GM23338 (cell line): ENCODE results near the gene RRP8. TPM values are rescaled to one million over a fixed set of nuclear protein-coding genes. Genes with fewer than 3 reads are reported as not detected.

Source experiments
- ATAC-seq: fragments of 200-7000 bp; cut with Tn5 transposase; 3 replicates; pipeline ENCODE4 v1.9.1; 2020
- DNase-seq: peaks from one replicate; pipeline ENCODE4 v3.0.0-alpha.2; 2015; ENCODE audit warnings: low spot score
- H2AFZ ChIP-seq: fragments of 200-600 bp; sonication (generic); 2 replicates; pipeline ENCODE4 v1.8.0; 2016; ENCODE audit warnings: antibody characterized with exemption, mild to moderate bottlenecking, moderate library complexity
- H3F3A ChIP-seq: fragments of 200-600 bp; sonication (generic); replicated peaks from 2 replicates; pipeline ENCODE4 v1.8.0; 2017; ENCODE audit warnings: antibody characterized with exemption, mixed run types, low read depth
- H3K27ac ChIP-seq: fragments of 200-600 bp; sonication (generic); 2 replicates; pipeline ENCODE4 v1.6.1; 2016; ENCODE audit warnings: low read depth
- H3K27me3 ChIP-seq: fragments of 200-600 bp; sonication (generic); 2 replicates; pipeline ENCODE4 v1.8.0; 2016; ENCODE audit warnings: mild to moderate bottlenecking, mixed run types, moderate library complexity; ENCODE audit not compliant: insufficient read depth
- H3K36me3 ChIP-seq: fragments of 200-600 bp; sonication (generic); 2 replicates; pipeline ENCODE4 v1.8.0; 2016; ENCODE audit warnings: mild to moderate bottlenecking; ENCODE audit not compliant: insufficient read depth
- H3K4me1 ChIP-seq: fragments of 200-600 bp; sonication (generic); 2 replicates; pipeline ENCODE4 v1.8.0; 2016; ENCODE audit warnings: mild to moderate bottlenecking, moderate library complexity; ENCODE audit not compliant: insufficient read depth
- H3K4me2 ChIP-seq: fragments of 200-600 bp; sonication (generic); 2 replicates; pipeline ENCODE4 v1.7.1; 2017; ENCODE audit warnings: mixed run types
- H3K4me3 ChIP-seq: fragments of 200-600 bp; sonication (generic); 2 replicates; pipeline ENCODE4 v1.6.1; 2016; ENCODE audit warnings: mixed run types
- H3K79me2 ChIP-seq: fragments of 200-600 bp; sonication (generic); replicated peaks from 2 replicates; pipeline ENCODE4 v1.8.0; 2017; ENCODE audit warnings: mild to moderate bottlenecking; ENCODE audit not compliant: insufficient read depth
- H3K9me2 ChIP-seq: fragments of 200-600 bp; sonication (generic); 2 replicates; pipeline ENCODE4 v1.8.0; 2017; ENCODE audit not compliant: insufficient read depth
- H4K20me1 ChIP-seq: fragments of 200-600 bp; sonication (generic); replicated peaks from 2 replicates; pipeline ENCODE4 v1.8.0; 2017; ENCODE audit warnings: mild to moderate bottlenecking; ENCODE audit not compliant: insufficient read depth
- H3K27ac Mint-ChIP-seq: 2 replicates; pipeline ENCODE4 v1.8.0; 2020; ENCODE audit warnings: inconsistent platforms, mild to moderate bottlenecking, moderate library complexity, mixed read lengths
- H3K27me3 Mint-ChIP-seq: 3 replicates; pipeline ENCODE4 v1.8.0; 2022; ENCODE audit warnings: low read depth, mild to moderate bottlenecking, moderate library complexity, mixed read lengths, inconsistent platforms; ENCODE audit not compliant: insufficient read depth, poor library complexity
- H3K36me3 Mint-ChIP-seq: 3 replicates; pipeline ENCODE4 v1.8.0; 2021; ENCODE audit warnings: low read depth, mild to moderate bottlenecking, inconsistent platforms, moderate library complexity, mixed read lengths
- H3K4me1 Mint-ChIP-seq: 3 replicates; pipeline ENCODE4 v1.8.0; 2020; ENCODE audit warnings: mild to moderate bottlenecking, inconsistent platforms, mixed read lengths
- H3K4me3 Mint-ChIP-seq: 3 replicates; pipeline ENCODE4 v1.8.0; 2021; ENCODE audit warnings: moderate library complexity, mild to moderate bottlenecking, inconsistent platforms, mixed read lengths
- H3K9me3 Mint-ChIP-seq: 3 replicates; pipeline ENCODE4 v1.8.0; 2020; ENCODE audit warnings: moderate library complexity, mild to moderate bottlenecking, inconsistent platforms, mixed read lengths
- POLR2AphosphoS5 ChIP-seq: IDR thresholded peaks from 2 replicates; pipeline ENCODE4 v1.6.1; 2016; ENCODE audit warnings: antibody characterized with exemption, low read depth
- polyA plus RNA-seq: library from polyadenylated mRNA; unstranded; fragments of >200 nt; fragmentation: Nextera tagmentation; extraction: Ambion mirVana; gene quantifications from 2 replicates; pipeline ENCODE4 v1.2.1, GENCODE V29; 2016
- total RNA-seq: library from RNA; depleted of rRNA; stranded (reverse); fragments of >200 nt; shearing (Covaris generic); gene quantifications from 2 replicates; pipeline ENCODE4 v1.2.3, GENCODE V29; 2014
- TF ChIP-seq, protein P1 (sequence below): fragments of 250-450 bp; sonication (Bioruptor Pico); IDR thresholded peaks from 2 replicates; pipeline ENCODE4 v1.5.0; 2020; ENCODE audit warnings: mild to moderate bottlenecking, moderate library complexity
- TF ChIP-seq, protein P2 (sequence below): IDR thresholded peaks from one replicate; pipeline ENCODE4 v1.6.1; 2018; ENCODE audit warnings: antibody characterized with exemption; ENCODE audit not compliant: unreplicated experiment

The RRP8 gene
- total and polyA plus RNA-seq, 2 experiments from 2014 or later, result 7.4 to 13.7 TPM

DNA sequence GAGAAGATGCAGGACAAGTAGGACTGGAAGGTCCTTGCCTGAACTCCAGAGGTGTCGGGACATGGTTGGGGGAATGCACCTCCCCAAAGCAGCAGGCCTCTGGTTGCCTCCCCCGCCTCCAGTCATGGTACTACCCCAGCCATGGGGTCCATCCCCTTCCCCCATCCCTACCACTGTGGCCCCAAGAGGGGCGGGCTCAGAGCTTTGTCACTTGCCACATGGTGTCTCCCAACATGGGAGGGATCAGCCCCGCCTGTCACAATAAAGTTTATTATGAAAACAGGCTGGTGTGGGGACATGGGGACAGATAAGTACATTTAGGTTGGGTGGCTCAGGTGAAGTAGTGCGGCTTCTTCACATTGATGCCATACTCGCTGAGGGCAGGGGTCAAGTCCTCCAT is 7.2 kb upstream of the RRP8 start (continued):
- TF ChIP-seq, protein P1, sequence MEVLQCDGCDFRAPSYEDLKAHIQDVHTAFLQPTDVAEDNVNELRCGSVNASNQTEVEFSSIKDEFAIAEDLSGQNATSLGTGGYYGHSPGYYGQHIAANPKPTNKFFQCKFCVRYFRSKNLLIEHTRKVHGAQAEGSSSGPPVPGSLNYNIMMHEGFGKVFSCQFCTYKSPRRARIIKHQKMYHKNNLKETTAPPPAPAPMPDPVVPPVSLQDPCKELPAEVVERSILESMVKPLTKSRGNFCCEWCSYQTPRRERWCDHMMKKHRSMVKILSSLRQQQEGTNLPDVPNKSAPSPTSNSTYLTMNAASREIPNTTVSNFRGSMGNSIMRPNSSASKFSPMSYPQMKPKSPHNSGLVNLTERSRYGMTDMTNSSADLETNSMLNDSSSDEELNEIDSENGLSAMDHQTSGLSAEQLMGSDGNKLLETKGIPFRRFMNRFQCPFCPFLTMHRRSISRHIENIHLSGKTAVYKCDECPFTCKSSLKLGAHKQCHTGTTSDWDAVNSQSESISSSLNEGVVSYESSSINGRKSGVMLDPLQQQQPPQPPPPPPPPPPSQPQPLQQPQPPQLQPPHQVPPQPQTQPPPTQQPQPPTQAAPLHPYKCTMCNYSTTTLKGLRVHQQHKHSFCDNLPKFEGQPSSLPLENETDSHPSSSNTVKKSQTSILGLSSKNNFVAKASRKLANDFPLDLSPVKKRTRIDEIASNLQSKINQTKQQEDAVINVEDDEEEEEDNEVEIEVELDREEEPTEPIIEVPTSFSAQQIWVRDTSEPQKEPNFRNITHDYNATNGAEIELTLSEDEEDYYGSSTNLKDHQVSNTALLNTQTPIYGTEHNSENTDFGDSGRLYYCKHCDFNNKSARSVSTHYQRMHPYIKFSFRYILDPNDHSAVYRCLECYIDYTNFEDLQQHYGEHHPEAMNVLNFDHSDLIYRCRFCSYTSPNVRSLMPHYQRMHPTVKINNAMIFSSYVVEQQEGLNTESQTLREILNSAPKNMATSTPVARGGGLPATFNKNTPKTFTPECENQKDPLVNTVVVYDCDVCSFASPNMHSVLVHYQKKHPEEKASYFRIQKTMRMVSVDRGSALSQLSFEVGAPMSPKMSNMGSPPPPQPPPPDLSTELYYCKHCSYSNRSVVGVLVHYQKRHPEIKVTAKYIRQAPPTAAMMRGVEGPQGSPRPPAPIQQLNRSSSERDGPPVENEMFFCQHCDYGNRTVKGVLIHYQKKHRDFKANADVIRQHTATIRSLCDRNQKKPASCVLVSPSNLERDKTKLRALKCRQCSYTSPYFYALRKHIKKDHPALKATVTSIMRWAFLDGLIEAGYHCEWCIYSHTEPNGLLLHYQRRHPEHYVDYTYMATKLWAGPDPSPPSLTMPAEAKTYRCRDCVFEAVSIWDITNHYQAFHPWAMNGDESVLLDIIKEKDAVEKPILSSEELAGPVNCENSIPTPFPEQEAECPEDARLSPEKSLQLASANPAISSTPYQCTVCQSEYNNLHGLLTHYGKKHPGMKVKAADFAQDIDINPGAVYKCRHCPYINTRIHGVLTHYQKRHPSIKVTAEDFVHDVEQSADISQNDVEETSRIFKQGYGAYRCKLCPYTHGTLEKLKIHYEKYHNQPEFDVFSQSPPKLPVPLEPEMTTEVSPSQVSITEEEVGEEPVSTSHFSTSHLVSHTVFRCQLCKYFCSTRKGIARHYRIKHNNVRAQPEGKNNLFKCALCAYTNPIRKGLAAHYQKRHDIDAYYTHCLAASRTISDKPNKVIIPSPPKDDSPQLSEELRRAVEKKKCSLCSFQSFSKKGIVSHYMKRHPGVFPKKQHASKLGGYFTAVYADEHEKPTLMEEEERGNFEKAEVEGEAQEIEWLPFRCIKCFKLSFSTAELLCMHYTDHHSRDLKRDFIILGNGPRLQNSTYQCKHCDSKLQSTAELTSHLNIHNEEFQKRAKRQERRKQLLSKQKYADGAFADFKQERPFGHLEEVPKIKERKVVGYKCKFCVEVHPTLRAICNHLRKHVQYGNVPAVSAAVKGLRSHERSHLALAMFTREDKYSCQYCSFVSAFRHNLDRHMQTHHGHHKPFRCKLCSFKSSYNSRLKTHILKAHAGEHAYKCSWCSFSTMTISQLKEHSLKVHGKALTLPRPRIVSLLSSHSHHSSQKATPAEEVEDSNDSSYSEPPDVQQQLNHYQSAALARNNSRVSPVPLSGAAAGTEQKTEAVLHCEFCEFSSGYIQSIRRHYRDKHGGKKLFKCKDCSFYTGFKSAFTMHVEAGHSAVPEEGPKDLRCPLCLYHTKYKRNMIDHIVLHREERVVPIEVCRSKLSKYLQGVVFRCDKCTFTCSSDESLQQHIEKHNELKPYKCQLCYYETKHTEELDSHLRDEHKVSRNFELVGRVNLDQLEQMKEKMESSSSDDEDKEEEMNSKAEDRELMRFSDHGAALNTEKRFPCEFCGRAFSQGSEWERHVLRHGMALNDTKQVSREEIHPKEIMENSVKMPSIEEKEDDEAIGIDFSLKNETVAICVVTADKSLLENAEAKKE, result no peak

DNA sequence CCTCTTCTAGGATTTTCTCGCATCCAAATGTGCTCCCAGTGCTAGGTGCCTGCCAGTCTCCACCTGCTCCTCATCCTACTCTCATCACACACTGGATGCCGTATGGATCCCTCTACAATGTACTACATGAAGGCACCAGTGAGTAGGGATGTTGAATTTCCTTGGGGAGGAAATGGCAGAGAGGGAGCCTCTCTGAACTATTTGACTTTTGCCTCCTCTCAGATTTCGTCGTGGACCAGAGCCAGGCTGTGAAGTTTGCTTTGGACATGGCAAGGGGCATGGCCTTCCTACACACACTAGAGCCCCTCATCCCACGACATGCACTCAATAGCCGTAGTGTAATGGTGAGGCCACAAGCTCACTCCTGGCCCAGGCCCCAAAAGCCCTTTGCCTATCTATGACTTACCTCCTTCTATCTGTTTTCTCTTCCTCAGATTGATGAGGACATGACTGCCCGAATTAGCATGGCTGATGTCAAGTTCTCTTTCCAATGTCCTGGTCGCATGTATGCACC is 6.1 kb upstream of the RRP8 start:
- H2AFZ ChIP-seq, result no peak overlapping the region
- H3K9me2 ChIP-seq, result no peaks in the 10 kb centered on the region
- peaks cover 42% of the 10 kb centered on the region for H3K79me2 ChIP-seq
- no peaks in the 10 kb centered on the region for H3K27me3 ChIP-seq
- H3K36me3 ChIP-seq, result peaks cover 35% of the 10 kb centered on the region
- peaks cover 51% of the 10 kb centered on the region for H3K36me3 Mint-ChIP-seq
- TF ChIP-seq POLR2AphosphoS5, result peak; percentile 21; the same call in 1 of the 2 replicates
- TF ChIP-seq, protein P2, sequence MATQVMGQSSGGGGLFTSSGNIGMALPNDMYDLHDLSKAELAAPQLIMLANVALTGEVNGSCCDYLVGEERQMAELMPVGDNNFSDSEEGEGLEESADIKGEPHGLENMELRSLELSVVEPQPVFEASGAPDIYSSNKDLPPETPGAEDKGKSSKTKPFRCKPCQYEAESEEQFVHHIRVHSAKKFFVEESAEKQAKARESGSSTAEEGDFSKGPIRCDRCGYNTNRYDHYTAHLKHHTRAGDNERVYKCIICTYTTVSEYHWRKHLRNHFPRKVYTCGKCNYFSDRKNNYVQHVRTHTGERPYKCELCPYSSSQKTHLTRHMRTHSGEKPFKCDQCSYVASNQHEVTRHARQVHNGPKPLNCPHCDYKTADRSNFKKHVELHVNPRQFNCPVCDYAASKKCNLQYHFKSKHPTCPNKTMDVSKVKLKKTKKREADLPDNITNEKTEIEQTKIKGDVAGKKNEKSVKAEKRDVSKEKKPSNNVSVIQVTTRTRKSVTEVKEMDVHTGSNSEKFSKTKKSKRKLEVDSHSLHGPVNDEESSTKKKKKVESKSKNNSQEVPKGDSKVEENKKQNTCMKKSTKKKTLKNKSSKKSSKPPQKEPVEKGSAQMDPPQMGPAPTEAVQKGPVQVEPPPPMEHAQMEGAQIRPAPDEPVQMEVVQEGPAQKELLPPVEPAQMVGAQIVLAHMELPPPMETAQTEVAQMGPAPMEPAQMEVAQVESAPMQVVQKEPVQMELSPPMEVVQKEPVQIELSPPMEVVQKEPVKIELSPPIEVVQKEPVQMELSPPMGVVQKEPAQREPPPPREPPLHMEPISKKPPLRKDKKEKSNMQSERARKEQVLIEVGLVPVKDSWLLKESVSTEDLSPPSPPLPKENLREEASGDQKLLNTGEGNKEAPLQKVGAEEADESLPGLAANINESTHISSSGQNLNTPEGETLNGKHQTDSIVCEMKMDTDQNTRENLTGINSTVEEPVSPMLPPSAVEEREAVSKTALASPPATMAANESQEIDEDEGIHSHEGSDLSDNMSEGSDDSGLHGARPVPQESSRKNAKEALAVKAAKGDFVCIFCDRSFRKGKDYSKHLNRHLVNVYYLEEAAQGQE, result no peak
- no peak for DNase-seq
- H3K27ac ChIP-seq, result no peak overlapping the region
- H3K9me3 Mint-ChIP-seq, result no peaks in the 10 kb centered on the region
- H3K4me1 ChIP-seq, result peaks cover 33% of the 10 kb centered on the region
- no peak overlapping the region for H3K4me3 ChIP-seq
- H4K20me1 ChIP-seq, result no peaks in the 10 kb centered on the region; the same call in 1 of the 2 replicates
- ATAC-seq, result no peak
- peaks cover 22% of the 10 kb centered on the region for H3K4me1 Mint-ChIP-seq
- H3K27ac Mint-ChIP-seq, result no peak overlapping the region
- H3K27me3 Mint-ChIP-seq, result peaks cover 15% of the 10 kb centered on the region
- H3K4me2 ChIP-seq, result no peak overlapping the region
- peaks cover 10% of the 10 kb centered on the region; the same call in 1 of the 2 replicates for H3F3A ChIP-seq
- H3K4me3 Mint-ChIP-seq, result peak overlapping the region; percentile 44; the same call in 1 of the 3 replicates
